Measurements from ENCODE around the gene MYBPC2.

DNA sequence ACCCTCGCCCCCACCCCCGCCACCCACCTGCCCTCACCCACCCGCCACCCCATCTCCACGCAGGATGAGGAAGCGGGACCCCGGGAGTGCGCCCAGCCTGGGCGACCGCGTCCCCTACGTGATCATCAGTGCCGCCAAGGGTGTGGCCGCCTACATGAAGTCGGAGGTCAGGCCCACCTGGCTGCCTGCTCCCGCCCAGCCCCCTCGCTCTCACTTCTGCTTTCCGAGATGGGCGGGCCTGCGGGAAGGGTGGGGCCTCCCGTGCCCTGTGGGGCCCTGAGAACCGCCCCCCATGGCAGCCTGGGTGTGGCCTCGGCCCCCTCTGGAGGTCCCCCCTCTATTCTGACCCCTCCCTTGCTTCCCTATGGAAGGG is 17.0 kb upstream of the MYBPC2 start:
- TF ChIP-seq POLR2AphosphoS5 (IDR thresholded peaks at IDR 0.05; ENCODE audit: borderline replicate concordance, low read depth, low read length) (no peak), EZH2 (IDR thresholded peaks at IDR 0.05) (no peak), FOXP2 (optimal IDR thresholded peaks at IDR 0.05; ENCODE audit: control extremely low read depth, extremely low read length, insufficient read depth) (no peak)

All from SK-N-MC (cell line).